Testis (tissue), 3 donors: ENCODE results near the gene CORO7. TPM values are rescaled to one million over a fixed set of nuclear protein-coding genes. Genes with fewer than 3 reads are reported as not detected.

Experiments
- DNase-seq: peaks from one replicate; pipeline ENCODE4 v3.0.0-alpha.2; 2019
- H3K27ac ChIP-seq, 2 donors: fragments of 200-600 bp; sonication (generic); one replicate each; pipeline ENCODE4 v1.5.1; 2019
- H3K27me3 ChIP-seq: fragments of 200-600 bp; sonication (generic); one replicate; pipeline ENCODE4 v1.5.1; 2019
- H3K36me3 ChIP-seq: fragments of 200-600 bp; sonication (generic); one replicate; pipeline ENCODE4 v1.5.1; 2017; ENCODE audit warnings: low read depth; ENCODE audit errors: missing control alignments
- H3K4me1 ChIP-seq: fragments of 200-600 bp; sonication (generic); one replicate; pipeline ENCODE4 v1.5.1; 2019
- H3K4me3 ChIP-seq, 2 donors: fragments of 200-600 bp; sonication (generic); one replicate each; pipeline ENCODE4 v1.5.1; 2017 to 2019
- H3K9me3 ChIP-seq: fragments of 200-600 bp; sonication (generic); one replicate; pipeline ENCODE4 v1.5.1; 2017
- CTCF ChIP-seq, 3 experiments: fragments of 450-650 bp in 2 of 3; fragments of 200-600 bp in 1 of 3; sonication (generic) in 1 of 3; IDR thresholded peaks; one replicate each; pipeline ENCODE4 v1.5.1; 2016 to 2019; ENCODE audit warnings: antibody characterized with exemption in 3 of 3, mild to moderate bottlenecking in 2 of 3, moderate library complexity in 1 of 3
- POLR2A ChIP-seq: fragments of 450-650 bp; IDR thresholded peaks from one replicate; pipeline ENCODE4 v1.6.1; 2017; ENCODE audit warnings: antibody characterized with exemption, mild to moderate bottlenecking, moderate library complexity
- WGBS, 2 donors: methylation state at CpG; one replicate each; pipeline ENCODE4 v1.1.5; 2018; 5-methylcytosine and 5-hydroxymethylcytosine counted together
- intact Hi-C: fragments of 100-400 bp; cut with DNase I; formaldehyde crosslinking; loops from one replicate; pipeline ENCODE4 v1.15.1; 2023; ENCODE audit warnings: low total_unique reads
- polyA plus RNA-seq: library from polyadenylated mRNA; stranded (reverse); fragments of 350-450 nt; fragmentation: Illumina TruSeq; extraction: RNeasy Lipid Tissue Mini Kit (QIAGEN cat#74804); gene quantifications from one replicate; pipeline ENCODE4 v1.2.3, GENCODE V29; 2014; ENCODE audit warnings: low read depth, low replicate concordance; ENCODE audit not compliant: insufficient read depth
- total RNA-seq, 2 donors: library from RNA; depleted of rRNA; stranded (reverse); fragments of >200 nt; gene quantifications; one replicate each; pipeline ENCODE4 v1.2.3, GENCODE V29; 2016

Gene CORO7
- total and polyA plus RNA-seq, 3 donors from 2014 or later: 71.5 to 147 (median 126) TPM

- H3K36me3 ChIP-seq: no peaks in the 10 kb centered on the region
- H3K4me1 ChIP-seq: peaks cover 2% of the 10 kb centered on the region
- intact Hi-C loops: no loop called here
- H3K9me3 ChIP-seq: no peaks in the 10 kb centered on the region
- no peaks in the 10 kb centered on the region for H3K27me3 ChIP-seq
- no peak for DNase-seq
- 90 to 94% methylated on average over 10 of the region's 10 CpGs for WGBS, 2 donors
- TF ChIP-seq POLR2A: no peak
- TF ChIP-seq CTCF (IDR thresholded peaks at IDR 0.05): no peak
- no peak overlapping the region for H3K27ac ChIP-seq
- no peak overlapping the region for H3K4me3 ChIP-seq
These were observed 51.4 kb downstream of the CORO7 start for GRCh38 chr16:4365014-4365406.

- Histone ChIP-seq H3K27me3 (no peaks in the 10 kb centered on the region), H3K9me3 (no peaks in the 10 kb centered on the region), H3K4me3 (no peak overlapping the region), H3K36me3 (no peaks in the 10 kb centered on the region), H3K4me1 (no peaks in the 10 kb centered on the region), H3K27ac (no peak overlapping the region)
- intact Hi-C loops: no loop called here
- TF ChIP-seq CTCF (IDR thresholded peaks at IDR 0.05) (no peak), POLR2A (no peak)
- DNase-seq: no peak
- WGBS, 2 donors: 90 to 93% methylated on average over 22 to 37 of the region's 37 CpGs
These were observed 52.0 kb downstream of the CORO7 start for GRCh38 chr16:4364196-4365013.

- H3K9me3 ChIP-seq: no peaks in the 10 kb centered on the region
- no peaks in the 10 kb centered on the region for H3K36me3 ChIP-seq
- 82 to 90% methylated on average over 10 to 19 of the region's 19 CpGs for WGBS, 2 donors
- H3K27ac ChIP-seq: no peak overlapping the region
- DNase-seq: no peak
- H3K4me1 ChIP-seq: no peaks in the 10 kb centered on the region
- no peak overlapping the region for H3K4me3 ChIP-seq
- no peaks in the 10 kb centered on the region for H3K27me3 ChIP-seq
- TF ChIP-seq CTCF (IDR thresholded peaks at IDR 0.05) (no peak), POLR2A (no peak)
- intact Hi-C loops: no loop called here
These were observed 53.8 kb downstream of the CORO7 start for GRCh38 chr16:4362476-4363135.

- H3K27ac ChIP-seq: no peak overlapping the region
- no peaks in the 10 kb centered on the region for H3K4me1 ChIP-seq
- no peaks in the 10 kb centered on the region for H3K9me3 ChIP-seq
- DNase-seq: no peak
- H3K4me3 ChIP-seq: no peak overlapping the region
- TF ChIP-seq CTCF (IDR thresholded peaks at IDR 0.05) (no peak), POLR2A (no peak)
- intact Hi-C loops: no loop called here
- H3K27me3 ChIP-seq: no peaks in the 10 kb centered on the region
- no peaks in the 10 kb centered on the region for H3K36me3 ChIP-seq
- 89 to 97% methylated on average over 6 to 12 of the region's 12 CpGs for WGBS, 2 donors
These were observed 54.5 kb downstream of the CORO7 start for GRCh38 chr16:4361944-4362311.
